Neural cell (in vitro differentiated cells): Measurements from ENCODE around the gene AMPD2.

ENCODE experiments used
- CTCF ChIP-seq: fragments of 450-650 bp; IDR thresholded peaks from 2 replicates; pipeline ENCODE4 v1.5.1; 2014; ENCODE audit warnings: antibody characterized with exemption, mild to moderate bottlenecking, moderate library complexity; ENCODE audit not compliant: poor library complexity, severe bottlenecking
- EP300 ChIP-seq: fragments of 450-650 bp; conservative IDR thresholded peaks from 2 replicates; pipeline ENCODE4 v1.6.1; 2014; ENCODE audit warnings: antibody characterized with exemption, mild to moderate bottlenecking, moderate library complexity; ENCODE audit not compliant: poor library complexity, severe bottlenecking
- EZH2 ChIP-seq: fragments of 200-600, 300-800 bp; shearing (Covaris generic), sonication (generic); IDR thresholded peaks from 2 replicates; pipeline ENCODE4 v1.6.1; 2014; ENCODE audit warnings: antibody characterized with exemption, low read length, borderline replicate concordance, mild to moderate bottlenecking; ENCODE audit not compliant: insufficient read depth, poor library complexity, severe bottlenecking
- MXI1 ChIP-seq: fragments of 450-650 bp; conservative IDR thresholded peaks from 2 replicates; pipeline ENCODE4 v1.6.1; 2014; ENCODE audit warnings: antibody characterized with exemption, mild to moderate bottlenecking; ENCODE audit not compliant: poor library complexity, severe bottlenecking
- POLR2AphosphoS5 ChIP-seq: IDR thresholded peaks from 2 replicates; pipeline ENCODE4 v1.6.1; 2012

GRCh38 chr1:109654519-109654918 is 34.9 kb downstream of the AMPD2 start:
- TF ChIP-seq POLR2AphosphoS5 (no peak), EP300 (no peak), CTCF (no peak), EZH2 (no peak), MXI1 (no peak)
